Measurements from ENCODE around the gene PDE1A.

Gene PDE1A

DNA sequence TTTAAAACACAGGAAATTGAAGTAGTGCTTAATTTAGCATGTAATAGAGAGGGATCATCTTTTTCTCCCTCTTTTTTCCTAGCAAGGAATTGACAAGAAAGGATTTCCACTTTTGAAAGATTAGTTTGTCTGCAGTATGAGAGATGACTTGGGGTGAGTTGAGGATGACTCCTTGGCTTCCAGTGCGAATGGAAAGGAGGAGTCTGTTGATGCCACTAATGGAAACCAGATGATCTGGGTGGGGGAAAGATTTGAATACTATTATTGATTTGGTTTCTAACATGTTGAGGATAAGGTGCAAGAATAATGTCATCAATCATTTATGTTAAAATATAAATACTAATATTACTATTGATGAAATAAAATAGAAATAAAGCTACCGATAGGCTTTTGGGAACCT is 235.8 kb downstream of the PDE1A start:
- no peak overlapping the region for H3K4me3 ChIP-seq (ENCODE audit: low read length)
- H3K36me3 ChIP-seq (ENCODE audit: control insufficient read depth, low read depth, low read length), result no peaks in the 10 kb centered on the region
- no peak overlapping the region for H3K9ac ChIP-seq (ENCODE audit: low read length)
- H3K4me1 ChIP-seq (ENCODE audit: control insufficient read depth, low read depth, low read length), result no peaks in the 10 kb centered on the region
- H3K27me3 ChIP-seq (ENCODE audit: control insufficient read depth, insufficient read depth, low read length), result no peaks in the 10 kb centered on the region
- H3K27ac ChIP-seq (ENCODE audit: low read length), result no peak overlapping the region
- no peaks in the 10 kb centered on the region for H3K9me3 ChIP-seq (ENCODE audit: control insufficient read depth, low read depth, low read length)

- no peak overlapping the region for H3K9ac ChIP-seq (ENCODE audit: low read length)
- H3K4me3 ChIP-seq (ENCODE audit: low read length), result no peak overlapping the region
- H3K36me3 ChIP-seq (ENCODE audit: control insufficient read depth, low read depth, low read length), result no peaks in the 10 kb centered on the region
- H3K9me3 ChIP-seq (ENCODE audit: control insufficient read depth, low read depth, low read length), result peaks cover 4% of the 10 kb centered on the region
- no peaks in the 10 kb centered on the region for H3K27me3 ChIP-seq (ENCODE audit: control insufficient read depth, insufficient read depth, low read length)
- H3K27ac ChIP-seq (ENCODE audit: low read length), result no peak overlapping the region
- no peaks in the 10 kb centered on the region for H3K4me1 ChIP-seq (ENCODE audit: control insufficient read depth, low read depth, low read length)
Observed at GRCh38 chr2:182187130-182187529, 239.7 kb downstream of the PDE1A start.

- no peaks in the 10 kb centered on the region for H3K27me3 ChIP-seq (ENCODE audit: control insufficient read depth, insufficient read depth, low read length)
- H3K27ac ChIP-seq (ENCODE audit: low read length), result no peak overlapping the region
- peaks cover 4% of the 10 kb centered on the region for H3K9me3 ChIP-seq (ENCODE audit: control insufficient read depth, low read depth, low read length)
- no peak overlapping the region for H3K9ac ChIP-seq (ENCODE audit: low read length)
- H3K36me3 ChIP-seq (ENCODE audit: control insufficient read depth, low read depth, low read length), result no peaks in the 10 kb centered on the region
- no peak overlapping the region for H3K4me3 ChIP-seq (ENCODE audit: low read length)
- H3K4me1 ChIP-seq (ENCODE audit: control insufficient read depth, low read depth, low read length), result no peaks in the 10 kb centered on the region
Observed at GRCh38 chr2:182186132-182186735, 240.6 kb downstream of the PDE1A start.

GRCh38 chr2:182182436-182182835 is 244.4 kb downstream of the PDE1A start:
- Histone ChIP-seq H3K9me3 (ENCODE audit: control insufficient read depth, low read depth, low read length) (peaks cover 4% of the 10 kb centered on the region), H3K27me3 (ENCODE audit: control insufficient read depth, insufficient read depth, low read length) (no peaks in the 10 kb centered on the region), H3K27ac (ENCODE audit: low read length) (no peak overlapping the region), H3K4me3 (ENCODE audit: low read length) (no peak overlapping the region), H3K36me3 (ENCODE audit: control insufficient read depth, low read depth, low read length) (no peaks in the 10 kb centered on the region), H3K9ac (ENCODE audit: low read length) (no peak overlapping the region), H3K4me1 (ENCODE audit: control insufficient read depth, low read depth, low read length) (no peaks in the 10 kb centered on the region)

GRCh38 chr2:182181381-182181780 is 245.5 kb downstream of the PDE1A start:
- H3K9ac ChIP-seq (ENCODE audit: low read length), result no peak overlapping the region
- no peak overlapping the region for H3K4me3 ChIP-seq (ENCODE audit: low read length)
- no peaks in the 10 kb centered on the region for H3K4me1 ChIP-seq (ENCODE audit: control insufficient read depth, low read depth, low read length)
- no peaks in the 10 kb centered on the region for H3K36me3 ChIP-seq (ENCODE audit: control insufficient read depth, low read depth, low read length)
- H3K27me3 ChIP-seq (ENCODE audit: control insufficient read depth, insufficient read depth, low read length), result no peaks in the 10 kb centered on the region
- peaks cover 4% of the 10 kb centered on the region for H3K9me3 ChIP-seq (ENCODE audit: control insufficient read depth, low read depth, low read length)
- no peak overlapping the region for H3K27ac ChIP-seq (ENCODE audit: low read length)

DNA sequence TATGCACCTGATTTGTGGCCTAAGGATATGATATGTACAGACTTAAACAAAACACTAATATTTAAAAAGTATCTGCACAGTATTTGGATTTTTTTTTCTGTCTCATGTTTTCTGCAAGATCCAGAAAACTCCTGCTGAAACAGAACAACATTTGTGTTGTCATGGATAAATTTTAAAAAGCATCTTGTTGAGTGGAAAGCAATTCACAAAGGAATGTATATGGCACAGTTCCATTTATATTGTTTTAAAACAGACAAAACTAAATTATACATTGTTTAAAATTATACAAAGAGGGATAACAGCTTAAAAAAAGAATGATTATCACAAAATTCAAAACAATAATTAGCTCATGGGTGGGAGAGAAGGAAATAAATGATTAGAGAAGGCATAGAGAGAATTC is 247.7 kb downstream of the PDE1A start:
- Histone ChIP-seq H3K9ac (ENCODE audit: low read length) (no peak overlapping the region), H3K4me1 (ENCODE audit: control insufficient read depth, low read depth, low read length) (no peaks in the 10 kb centered on the region), H3K27me3 (ENCODE audit: control insufficient read depth, insufficient read depth, low read length) (no peaks in the 10 kb centered on the region), H3K36me3 (ENCODE audit: control insufficient read depth, low read depth, low read length) (no peaks in the 10 kb centered on the region), H3K27ac (ENCODE audit: low read length) (no peak overlapping the region), H3K4me3 (ENCODE audit: low read length) (no peak overlapping the region), H3K9me3 (ENCODE audit: control insufficient read depth, low read depth, low read length) (peaks cover 4% of the 10 kb centered on the region)

GRCh38 chr2:182173944-182174622 is 252.8 kb downstream of the PDE1A start:
- Histone ChIP-seq H3K27ac (ENCODE audit: low read length) (no peak overlapping the region), H3K9ac (ENCODE audit: low read length) (no peak overlapping the region), H3K4me1 (ENCODE audit: control insufficient read depth, low read depth, low read length) (no peaks in the 10 kb centered on the region), H3K27me3 (ENCODE audit: control insufficient read depth, insufficient read depth, low read length) (no peaks in the 10 kb centered on the region), H3K9me3 (ENCODE audit: control insufficient read depth, low read depth, low read length) (no peaks in the 10 kb centered on the region), H3K36me3 (ENCODE audit: control insufficient read depth, low read depth, low read length) (no peaks in the 10 kb centered on the region), H3K4me3 (ENCODE audit: low read length) (no peak overlapping the region)

DNA sequence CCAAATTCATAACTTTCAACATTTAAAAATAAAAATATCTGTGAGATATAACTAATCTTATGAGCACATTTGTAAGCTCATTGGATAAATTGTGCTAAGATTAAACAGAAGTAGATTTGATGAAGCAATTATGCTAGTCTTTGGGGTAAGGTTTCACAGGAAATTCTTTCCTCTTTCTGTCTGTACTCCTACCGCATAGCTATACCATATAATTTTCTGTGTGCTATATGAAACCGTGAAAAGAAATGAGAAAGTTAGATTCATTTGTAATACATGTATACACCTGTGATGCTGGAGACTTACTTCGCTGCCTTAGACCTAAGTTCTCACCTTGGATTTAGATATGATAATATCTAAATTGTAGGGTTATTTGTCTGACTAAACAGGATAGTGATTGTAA is 256.5 kb downstream of the PDE1A start:
- H3K4me3 ChIP-seq (ENCODE audit: low read length), result no peak overlapping the region
- no peak overlapping the region for H3K9ac ChIP-seq (ENCODE audit: low read length)
- H3K4me1 ChIP-seq (ENCODE audit: control insufficient read depth, low read depth, low read length), result no peaks in the 10 kb centered on the region
- H3K9me3 ChIP-seq (ENCODE audit: control insufficient read depth, low read depth, low read length), result no peaks in the 10 kb centered on the region
- H3K36me3 ChIP-seq (ENCODE audit: control insufficient read depth, low read depth, low read length), result no peaks in the 10 kb centered on the region
- no peak overlapping the region for H3K27ac ChIP-seq (ENCODE audit: low read length)
- H3K27me3 ChIP-seq (ENCODE audit: control insufficient read depth, insufficient read depth, low read length), result no peaks in the 10 kb centered on the region

DNA sequence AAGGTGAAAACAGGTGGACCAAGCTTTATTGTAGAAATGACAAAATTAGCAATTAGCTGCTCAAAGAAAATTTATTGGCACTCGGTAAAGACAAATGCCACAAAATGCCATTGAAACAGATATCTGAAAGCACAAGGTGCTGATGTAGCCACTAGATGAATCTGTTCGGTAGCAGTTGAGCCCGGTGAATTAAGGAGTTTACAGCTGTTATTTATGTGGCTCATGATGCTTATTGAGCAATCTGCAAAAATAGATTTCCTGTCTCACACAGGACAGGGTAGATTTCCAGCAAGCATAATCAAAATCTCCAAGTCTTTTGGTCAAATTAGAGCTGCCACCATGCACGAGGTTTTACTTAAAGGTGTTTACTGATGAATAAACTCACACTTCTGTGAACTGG is 259.0 kb downstream of the PDE1A start:
- no peaks in the 10 kb centered on the region for H3K9me3 ChIP-seq (ENCODE audit: control insufficient read depth, low read depth, low read length)
- no peak overlapping the region for H3K4me3 ChIP-seq (ENCODE audit: low read length)
- no peak overlapping the region for H3K27ac ChIP-seq (ENCODE audit: low read length)
- H3K27me3 ChIP-seq (ENCODE audit: control insufficient read depth, insufficient read depth, low read length), result no peaks in the 10 kb centered on the region
- no peaks in the 10 kb centered on the region for H3K4me1 ChIP-seq (ENCODE audit: control insufficient read depth, low read depth, low read length)
- no peak overlapping the region for H3K9ac ChIP-seq (ENCODE audit: low read length)
- H3K36me3 ChIP-seq (ENCODE audit: control insufficient read depth, low read depth, low read length), result no peaks in the 10 kb centered on the region

DNA sequence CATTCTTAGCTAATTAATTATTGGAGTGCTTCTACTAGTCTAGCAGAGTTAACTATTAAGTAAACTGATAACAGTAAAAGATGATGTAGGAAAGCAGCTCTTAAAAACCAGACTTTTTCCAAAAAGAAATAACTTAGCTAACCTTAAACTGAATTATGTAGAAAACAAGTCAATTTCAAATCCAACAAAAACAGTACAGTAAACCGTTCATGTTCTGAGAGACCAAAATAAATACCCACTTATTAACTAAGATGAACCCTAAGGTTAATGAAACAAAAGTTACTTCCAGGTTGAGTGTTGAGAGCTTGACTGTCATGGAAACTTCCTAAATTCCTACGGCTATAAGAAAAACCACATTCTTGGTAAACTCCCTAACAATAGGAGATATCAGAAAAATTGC is 260.0 kb downstream of the PDE1A start:
- Histone ChIP-seq H3K27ac (ENCODE audit: low read length) (no peak overlapping the region), H3K4me3 (ENCODE audit: low read length) (no peak overlapping the region), H3K36me3 (ENCODE audit: control insufficient read depth, low read depth, low read length) (no peaks in the 10 kb centered on the region), H3K4me1 (ENCODE audit: control insufficient read depth, low read depth, low read length) (no peaks in the 10 kb centered on the region), H3K9ac (ENCODE audit: low read length) (no peak overlapping the region), H3K27me3 (ENCODE audit: control insufficient read depth, insufficient read depth, low read length) (no peaks in the 10 kb centered on the region), H3K9me3 (ENCODE audit: control insufficient read depth, low read depth, low read length) (no peaks in the 10 kb centered on the region)

- Histone ChIP-seq H3K27me3 (ENCODE audit: control insufficient read depth, insufficient read depth, low read length) (no peaks in the 10 kb centered on the region), H3K4me3 (ENCODE audit: low read length) (no peak overlapping the region), H3K36me3 (ENCODE audit: control insufficient read depth, low read depth, low read length) (no peaks in the 10 kb centered on the region), H3K4me1 (ENCODE audit: control insufficient read depth, low read depth, low read length) (no peaks in the 10 kb centered on the region), H3K27ac (ENCODE audit: low read length) (no peak overlapping the region), H3K9me3 (ENCODE audit: control insufficient read depth, low read depth, low read length) (no peaks in the 10 kb centered on the region), H3K9ac (ENCODE audit: low read length) (no peak overlapping the region)
Observed at GRCh38 chr2:182166406-182166805, 260.4 kb downstream of the PDE1A start.

GRCh38 chr2:182165202-182165601 is 261.6 kb downstream of the PDE1A start:
- Histone ChIP-seq H3K27ac (ENCODE audit: low read length) (no peak overlapping the region), H3K9ac (ENCODE audit: low read length) (no peak overlapping the region), H3K27me3 (ENCODE audit: control insufficient read depth, insufficient read depth, low read length) (no peaks in the 10 kb centered on the region), H3K4me3 (ENCODE audit: low read length) (no peak overlapping the region), H3K4me1 (ENCODE audit: control insufficient read depth, low read depth, low read length) (no peaks in the 10 kb centered on the region), H3K36me3 (ENCODE audit: control insufficient read depth, low read depth, low read length) (no peaks in the 10 kb centered on the region), H3K9me3 (ENCODE audit: control insufficient read depth, low read depth, low read length) (no peaks in the 10 kb centered on the region)
